ENCODE measurements around the gene ELAVL4. TPM values are rescaled to one million over a fixed set of nuclear protein-coding genes. Genes with fewer than 3 reads are reported as not detected.
"Not testable (repeated sequence)": the region's sequence is repeated elsewhere in the genome, so short reads cannot be mapped to it uniquely, and the experiment has no call there.

The ELAVL4 gene
- total RNA-seq, 1 donor from 2014 or later, result not detected

DNA sequence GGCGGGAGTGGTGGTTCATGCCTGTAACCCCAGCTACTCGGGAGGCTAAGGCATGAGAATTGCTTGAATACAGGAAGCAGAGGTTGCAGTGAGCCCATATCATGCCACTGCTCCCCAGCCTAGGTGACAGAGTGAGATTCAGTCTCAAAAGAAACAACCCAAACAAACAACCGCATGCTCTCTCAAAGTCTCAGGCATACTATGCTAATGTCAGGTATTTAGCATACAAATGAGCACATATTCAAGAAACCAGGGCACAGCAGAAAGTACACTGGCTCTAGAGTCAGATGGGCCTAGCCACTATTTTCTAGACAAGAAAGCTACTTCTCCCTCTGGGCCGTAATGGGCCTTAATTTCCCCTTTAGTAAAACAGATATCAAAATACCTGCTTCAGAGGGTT is 55.0 kb downstream of the ELAVL4 start:
- peaks cover 4% of the 10 kb centered on the region for H3K9me3 Mint-ChIP-seq
- no peaks in the 10 kb centered on the region for H3K36me3 Mint-ChIP-seq
- no peak overlapping the region for H3K27ac Mint-ChIP-seq
- TF ChIP-seq, protein P1, sequence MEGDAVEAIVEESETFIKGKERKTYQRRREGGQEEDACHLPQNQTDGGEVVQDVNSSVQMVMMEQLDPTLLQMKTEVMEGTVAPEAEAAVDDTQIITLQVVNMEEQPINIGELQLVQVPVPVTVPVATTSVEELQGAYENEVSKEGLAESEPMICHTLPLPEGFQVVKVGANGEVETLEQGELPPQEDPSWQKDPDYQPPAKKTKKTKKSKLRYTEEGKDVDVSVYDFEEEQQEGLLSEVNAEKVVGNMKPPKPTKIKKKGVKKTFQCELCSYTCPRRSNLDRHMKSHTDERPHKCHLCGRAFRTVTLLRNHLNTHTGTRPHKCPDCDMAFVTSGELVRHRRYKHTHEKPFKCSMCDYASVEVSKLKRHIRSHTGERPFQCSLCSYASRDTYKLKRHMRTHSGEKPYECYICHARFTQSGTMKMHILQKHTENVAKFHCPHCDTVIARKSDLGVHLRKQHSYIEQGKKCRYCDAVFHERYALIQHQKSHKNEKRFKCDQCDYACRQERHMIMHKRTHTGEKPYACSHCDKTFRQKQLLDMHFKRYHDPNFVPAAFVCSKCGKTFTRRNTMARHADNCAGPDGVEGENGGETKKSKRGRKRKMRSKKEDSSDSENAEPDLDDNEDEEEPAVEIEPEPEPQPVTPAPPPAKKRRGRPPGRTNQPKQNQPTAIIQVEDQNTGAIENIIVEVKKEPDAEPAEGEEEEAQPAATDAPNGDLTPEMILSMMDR (IDR thresholded peaks at IDR 0.05; ENCODE audit: unreplicated experiment), result no peak
- H3K4me3 Mint-ChIP-seq, result no peak overlapping the region
- no peaks in the 10 kb centered on the region for H3K4me1 Mint-ChIP-seq
- DNase-seq (ENCODE audit: low spot score in 2 of 2, unreplicated experiment in 2 of 2), result no peak
- no peaks in the 10 kb centered on the region for H3K27me3 Mint-ChIP-seq (ENCODE audit: low read depth)

DNA sequence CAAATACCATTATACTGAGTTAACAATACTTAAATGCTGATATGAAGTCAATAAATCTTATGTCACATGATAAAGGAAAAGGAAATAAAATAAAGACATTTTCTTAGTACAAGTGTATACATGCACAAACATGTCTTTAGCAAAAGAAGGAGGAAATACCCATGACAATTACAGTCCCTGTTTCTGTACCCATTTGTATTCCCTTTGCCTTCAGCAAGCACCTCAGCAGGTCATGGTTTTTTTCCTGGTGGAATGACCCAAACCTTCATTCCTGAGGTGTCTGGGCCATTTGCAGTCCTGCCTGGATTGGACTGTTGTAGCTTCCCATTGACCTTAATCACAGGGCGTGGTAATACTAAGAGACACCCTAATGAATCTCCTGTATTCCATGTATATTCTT is 57.6 kb downstream of the ELAVL4 start:
- H3K4me1 Mint-ChIP-seq; H3K9me3 Mint-ChIP-seq; H3K36me3 Mint-ChIP-seq; H3K27ac Mint-ChIP-seq; DNase-seq (ENCODE audit: low spot score in 2 of 2, unreplicated experiment in 2 of 2); H3K4me3 Mint-ChIP-seq; H3K27me3 Mint-ChIP-seq (ENCODE audit: low read depth): not testable (repeated sequence)

DNA sequence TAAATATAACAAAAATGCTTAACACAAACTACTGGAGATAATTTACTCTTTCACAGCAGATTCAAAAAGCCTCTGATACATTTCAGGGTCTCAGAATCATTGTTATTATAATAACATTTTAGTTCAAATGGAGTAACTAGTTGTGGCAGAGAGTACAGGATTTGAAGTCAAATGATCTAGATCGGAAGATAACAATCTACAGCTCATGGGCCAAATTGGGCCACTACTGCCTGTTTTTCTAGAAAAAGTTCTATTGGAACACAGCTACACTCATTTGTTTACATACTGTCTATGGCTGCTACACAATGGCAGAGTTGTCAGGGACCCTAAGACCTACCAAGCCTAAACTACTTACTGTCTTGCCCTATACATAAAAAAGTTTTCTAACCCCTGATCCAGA is 63.6 kb downstream of the ELAVL4 start:
- TF ChIP-seq, protein P1 (IDR thresholded peaks at IDR 0.05; ENCODE audit: unreplicated experiment), result no peak
- Mint-ChIP-seq H3K27ac (no peak overlapping the region), H3K4me3 (no peak overlapping the region), H3K9me3 (no peaks in the 10 kb centered on the region), H3K27me3 (ENCODE audit: low read depth) (peaks cover 8% of the 10 kb centered on the region), H3K4me1 (no peaks in the 10 kb centered on the region), H3K36me3 (no peaks in the 10 kb centered on the region)
- DNase-seq (ENCODE audit: low spot score in 2 of 2, unreplicated experiment in 2 of 2), result no peak

DNA sequence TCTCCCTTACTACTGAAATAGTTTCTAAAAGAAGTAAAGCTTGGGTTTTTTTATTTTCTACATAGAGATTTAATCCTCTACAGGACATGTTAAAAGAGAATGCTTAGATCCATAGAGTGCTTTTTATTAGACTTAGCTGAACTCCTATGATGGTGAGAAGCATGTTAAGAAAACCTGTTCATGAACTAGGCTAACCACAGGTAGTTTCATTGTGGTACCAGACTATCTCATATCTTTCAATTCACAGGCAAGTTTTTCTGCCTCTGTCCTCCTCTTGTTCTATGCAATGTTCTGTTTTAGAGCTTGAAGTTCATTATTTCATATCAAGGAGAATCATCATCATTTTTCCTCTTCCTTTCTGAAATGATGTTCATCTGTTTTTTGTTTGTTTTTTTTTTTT is 65.4 kb downstream of the ELAVL4 start:
- DNase-seq (ENCODE audit: low spot score in 2 of 2, unreplicated experiment in 2 of 2), result no peak
- Mint-ChIP-seq H3K27ac (no peak overlapping the region), H3K4me1 (no peaks in the 10 kb centered on the region), H3K27me3 (ENCODE audit: low read depth) (peaks cover 11% of the 10 kb centered on the region), H3K4me3 (no peak overlapping the region), H3K9me3 (no peaks in the 10 kb centered on the region), H3K36me3 (no peaks in the 10 kb centered on the region)
- TF ChIP-seq, protein P1 (IDR thresholded peaks at IDR 0.05; ENCODE audit: unreplicated experiment), result no peak

DNA sequence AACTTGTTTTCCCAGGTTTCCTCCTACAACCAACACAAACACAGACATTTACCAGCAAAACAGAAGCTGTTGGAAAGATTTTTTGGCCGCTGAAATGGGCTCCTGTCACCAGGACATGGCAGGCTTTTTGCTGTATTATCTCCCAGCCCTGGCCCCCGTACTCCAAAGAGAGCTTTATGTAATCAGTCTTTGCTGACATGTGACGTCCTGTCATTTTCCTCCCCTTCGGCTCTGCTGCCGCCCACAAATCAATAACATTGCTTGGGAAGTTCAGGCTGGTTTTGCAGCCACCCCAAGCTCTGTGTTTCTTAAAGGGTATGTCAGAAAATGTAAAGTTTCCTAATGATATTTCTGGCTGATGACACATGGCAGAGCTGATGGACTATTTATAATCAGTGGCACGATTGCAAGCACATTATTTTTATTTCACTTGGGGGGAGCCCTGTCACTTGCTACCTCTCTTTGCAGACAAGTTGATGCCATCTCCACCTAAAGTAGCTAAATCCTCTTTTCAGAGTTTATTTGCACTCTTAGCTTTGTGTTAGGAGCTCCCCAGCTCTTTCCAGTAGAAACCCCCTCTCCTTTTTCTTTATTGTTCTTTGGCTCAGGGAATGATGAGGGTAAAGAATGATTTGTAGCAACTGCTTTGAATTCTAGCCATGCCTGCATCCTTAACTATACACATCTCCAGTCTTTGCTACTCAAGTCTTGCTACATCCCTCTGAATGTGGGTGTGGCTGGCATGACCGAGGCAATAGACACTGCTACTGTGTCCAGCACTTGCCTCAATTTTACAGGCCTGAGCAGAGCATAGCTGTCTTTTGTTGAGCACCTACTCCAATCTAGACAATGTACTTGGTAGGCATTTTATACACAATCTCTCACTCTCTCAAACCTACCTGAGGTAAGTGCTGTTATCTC is 67.3 kb downstream of the ELAVL4 start:
- Mint-ChIP-seq H3K27me3 (ENCODE audit: low read depth) (peaks cover 14% of the 10 kb centered on the region), H3K27ac (no peak overlapping the region), H3K4me1 (no peaks in the 10 kb centered on the region), H3K9me3 (no peaks in the 10 kb centered on the region), H3K36me3 (no peaks in the 10 kb centered on the region), H3K4me3 (no peak overlapping the region)
- TF ChIP-seq, protein P1 (IDR thresholded peaks at IDR 0.05; ENCODE audit: unreplicated experiment), result no peak
- DNase-seq (ENCODE audit: low spot score in 2 of 2, unreplicated experiment in 2 of 2), result no peak

DNA sequence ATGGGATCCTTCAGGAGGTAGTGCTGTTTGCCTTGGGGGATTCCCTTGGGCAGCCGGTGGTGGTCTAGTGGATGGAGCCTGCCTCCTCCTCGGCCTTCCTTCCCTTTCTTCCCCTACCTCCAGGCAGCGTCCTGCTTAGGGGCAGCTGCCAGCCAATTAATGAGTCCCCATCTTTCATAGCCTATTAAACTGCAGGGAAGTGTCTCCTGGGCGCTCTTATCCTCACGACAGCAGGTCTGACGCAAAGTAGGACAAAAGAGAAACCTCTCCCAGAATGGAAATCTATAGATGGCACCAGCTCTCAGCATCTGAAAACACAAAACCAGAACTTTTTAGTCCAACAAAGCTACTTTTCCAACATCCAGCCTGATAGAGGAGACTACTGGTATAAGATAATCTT is 69.3 kb downstream of the ELAVL4 start:
- Mint-ChIP-seq H3K9me3 (no peaks in the 10 kb centered on the region), H3K4me3 (no peak overlapping the region), H3K27me3 (ENCODE audit: low read depth) (peaks cover 16% of the 10 kb centered on the region), H3K36me3 (no peaks in the 10 kb centered on the region), H3K27ac (no peak overlapping the region), H3K4me1 (no peaks in the 10 kb centered on the region)
- TF ChIP-seq, protein P1 (IDR thresholded peaks at IDR 0.05; ENCODE audit: unreplicated experiment), result no peak
- no peak for DNase-seq (ENCODE audit: low spot score in 2 of 2, unreplicated experiment in 2 of 2)
